Measurements from ENCODE around the gene ZNF423.

Gene ZNF423

GRCh38 chr16:49660626-49661025 lies 195.3 kb downstream of the ZNF423 start:
- DNase-seq, result no peak

- no peak for DNase-seq
These were observed 196.6 kb downstream of the ZNF423 start for GRCh38 chr16:49659356-49659755.

DNA sequence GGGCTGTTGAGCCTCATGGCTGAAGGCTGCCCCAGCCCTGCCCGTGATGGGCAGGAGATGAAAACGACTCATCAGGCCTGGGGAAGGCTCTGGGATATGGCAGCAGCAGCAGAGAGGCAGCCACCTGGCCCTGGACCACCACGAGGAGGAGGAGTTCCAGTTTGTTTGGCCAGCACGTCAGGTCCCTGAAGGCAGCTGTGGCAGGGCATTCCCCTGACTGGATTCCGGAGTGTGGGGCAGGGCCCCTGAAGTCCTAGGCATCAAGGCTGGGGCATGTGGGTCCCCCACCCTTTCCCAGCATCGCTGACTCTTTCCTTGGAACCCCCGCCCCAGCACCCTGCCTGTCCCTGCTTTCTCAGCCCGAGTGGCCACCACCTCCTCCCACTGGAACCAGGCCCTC lies 197.4 kb downstream of the ZNF423 start:
- no peak for DNase-seq

GRCh38 chr16:49657736-49658465 lies 198.0 kb downstream of the ZNF423 start:
- DNase-seq, result no peak

- no peak for DNase-seq
These were observed 201.5 kb downstream of the ZNF423 start for GRCh38 chr16:49654425-49654824.

DNA sequence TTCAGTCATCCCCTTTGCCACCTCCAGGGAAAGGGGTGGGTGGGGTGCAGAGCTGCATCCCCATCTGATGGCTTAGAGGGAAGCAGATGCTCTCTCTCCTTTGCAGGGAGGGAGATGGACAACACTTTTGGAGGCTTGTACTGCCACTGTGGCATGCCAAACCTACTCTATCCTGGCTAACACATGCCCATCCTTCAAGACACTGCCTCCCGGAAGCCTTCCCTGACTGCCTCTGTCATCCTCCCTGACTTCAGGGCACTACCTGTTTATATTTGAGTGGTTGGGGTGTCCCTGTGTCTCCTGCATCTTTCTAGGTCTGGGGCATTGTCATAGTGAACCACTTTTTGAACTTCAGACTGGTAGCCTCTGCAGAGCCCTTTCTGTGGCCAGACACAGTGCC lies 202.3 kb downstream of the ZNF423 start:
- no peak for DNase-seq

GRCh38 chr16:49653173-49653570 lies 202.7 kb downstream of the ZNF423 start:
- DNase-seq, result no peak

DNA sequence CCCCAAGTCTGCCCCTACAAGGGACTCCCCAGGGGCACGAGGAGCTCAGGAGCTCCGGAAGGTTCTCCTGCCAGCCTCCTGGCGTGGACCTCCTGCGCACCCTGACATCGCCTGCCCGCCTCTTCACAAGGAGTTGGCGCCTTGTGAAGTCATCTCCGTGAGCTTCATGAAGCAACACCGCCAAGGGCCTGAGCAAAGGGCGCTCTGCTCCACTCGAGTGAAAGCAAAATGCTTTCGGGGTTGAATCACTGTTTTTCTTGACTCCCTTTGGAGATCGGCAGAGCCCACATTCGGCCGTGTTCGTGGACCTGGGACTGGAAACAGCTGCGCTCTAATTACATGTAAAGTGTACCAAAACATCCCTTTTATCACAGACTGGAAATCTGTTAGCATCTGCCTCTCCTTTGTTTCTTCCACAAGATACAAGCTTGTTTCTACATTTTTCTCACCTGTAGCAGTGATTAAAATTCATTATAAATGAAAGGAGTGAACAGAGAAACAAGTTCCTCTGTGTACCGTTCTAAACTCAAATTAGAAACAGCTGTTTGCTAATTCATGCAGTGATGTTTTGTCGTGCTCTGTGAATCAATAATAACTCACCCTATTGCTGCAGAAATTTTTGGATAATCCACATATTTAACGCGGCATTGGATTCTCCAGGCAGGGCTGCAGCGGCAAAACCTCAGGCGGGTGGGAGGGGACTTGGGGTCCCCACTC lies 203.3 kb downstream of the ZNF423 start:
- DNase-seq, result peak; percentile 73

DNA sequence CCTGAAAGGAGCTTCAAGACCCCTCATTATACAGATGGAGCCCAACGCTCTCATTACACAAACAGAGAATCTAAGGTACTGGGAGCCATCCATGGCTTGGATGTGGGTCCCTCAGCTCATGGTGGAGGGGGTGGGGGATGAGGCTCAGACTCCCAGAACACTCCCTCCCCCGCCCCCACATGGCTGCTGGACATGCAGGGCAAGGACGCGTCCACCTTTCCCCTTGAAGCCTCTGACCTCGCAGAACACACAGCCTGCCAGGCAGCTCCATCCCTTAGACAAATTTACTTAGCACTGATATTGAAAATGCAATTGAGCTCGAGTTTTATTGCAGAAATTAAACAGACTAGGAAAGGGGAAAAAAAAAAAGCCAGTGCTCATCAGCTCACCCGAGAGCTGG lies 203.9 kb downstream of the ZNF423 start:
- DNase-seq, result no peak

GRCh38 chr16:49651226-49651625 lies 204.7 kb downstream of the ZNF423 start:
- DNase-seq, result no peak

DNA sequence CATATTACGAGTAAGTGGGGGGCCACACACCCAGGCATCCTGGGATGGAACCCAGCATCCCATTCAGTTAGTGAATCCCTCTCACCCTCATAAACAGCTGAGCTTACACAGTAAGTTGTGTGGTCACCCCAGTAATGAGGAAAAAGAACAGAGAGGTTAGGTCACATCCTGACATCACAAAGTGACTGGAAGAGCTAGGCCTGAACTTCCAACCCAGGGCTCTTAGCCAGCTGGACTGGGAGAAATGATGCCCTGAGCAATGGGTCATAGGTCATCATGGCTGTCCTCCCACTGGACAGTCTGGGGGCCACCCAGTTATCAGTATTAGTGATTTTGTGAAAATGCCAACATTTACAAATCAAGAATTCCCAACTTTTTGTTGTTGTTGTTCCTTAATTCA lies 205.3 kb downstream of the ZNF423 start:
- no peak for DNase-seq

- DNase-seq, result no peak
These were observed 206.7 kb downstream of the ZNF423 start for GRCh38 chr16:49649013-49649765.

GRCh38 chr16:49647673-49648072 lies 208.2 kb downstream of the ZNF423 start:
- DNase-seq, result no peak

DNA sequence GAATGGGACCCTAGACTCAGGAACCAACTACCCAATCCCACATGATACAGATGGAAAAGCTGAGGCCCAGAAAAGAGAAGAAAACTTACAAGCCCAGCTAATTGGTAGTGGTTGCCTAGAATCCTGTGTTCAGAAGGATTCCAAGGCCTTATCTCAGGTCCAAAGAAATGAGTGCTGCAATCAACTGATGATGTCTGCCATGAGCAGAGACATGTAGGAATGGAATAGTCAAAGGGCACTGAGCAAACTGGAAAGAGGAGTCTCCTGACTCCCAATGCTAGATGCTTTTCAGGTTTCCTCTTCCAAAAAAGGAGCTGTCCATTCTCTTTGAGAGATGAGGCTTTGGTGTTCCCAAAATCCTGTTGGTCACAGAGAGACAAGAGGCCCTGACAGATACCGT lies 210.6 kb downstream of the ZNF423 start:
- no peak for DNase-seq

DNA sequence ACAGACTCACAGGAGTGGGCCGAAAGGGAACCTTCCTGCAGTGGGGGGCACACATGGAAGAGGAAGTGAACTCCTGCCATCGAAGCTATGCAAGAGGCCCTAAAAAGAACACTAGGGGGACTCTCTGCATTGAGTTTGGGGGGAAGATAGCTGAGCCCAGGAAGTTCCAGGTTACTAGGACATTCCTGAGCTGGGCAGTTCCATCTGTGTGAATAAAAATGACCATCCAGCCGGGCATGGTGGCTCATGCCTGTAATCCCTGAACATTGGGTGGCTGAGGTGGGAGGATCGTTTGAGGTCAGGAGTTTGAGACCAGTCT lies 211.8 kb downstream of the ZNF423 start:
- DNase-seq, result peak; percentile 53

- no peak for DNase-seq
These were observed 212.3 kb downstream of the ZNF423 start for GRCh38 chr16:49643429-49644144.

- no peak for DNase-seq
These were observed 214.7 kb downstream of the ZNF423 start for GRCh38 chr16:49641250-49641649.

DNA sequence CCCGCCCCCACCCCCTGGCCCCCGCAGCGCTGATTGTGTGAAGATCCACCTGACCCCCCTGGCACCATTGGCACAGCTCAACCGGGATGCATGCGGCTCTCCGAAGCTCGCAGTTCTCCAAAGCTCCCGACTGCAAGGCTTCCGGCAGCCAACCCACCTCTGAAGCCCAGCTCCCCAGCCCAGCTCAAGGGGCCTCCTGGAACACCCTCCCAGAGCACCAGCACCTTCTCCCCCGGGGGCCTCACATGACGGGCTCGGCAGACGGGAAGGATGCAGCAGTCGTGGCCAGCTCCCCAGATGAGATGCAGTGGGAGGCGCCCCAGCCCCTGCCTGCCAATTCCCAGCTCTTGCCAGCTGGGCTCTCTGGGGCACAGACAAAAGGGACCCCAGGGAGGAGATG lies 215.3 kb downstream of the ZNF423 start:
- DNase-seq, result peak; percentile 58

- peak; percentile 88 for DNase-seq
These were observed 216.0 kb downstream of the ZNF423 start for GRCh38 chr16:49639739-49640431.

DNA sequence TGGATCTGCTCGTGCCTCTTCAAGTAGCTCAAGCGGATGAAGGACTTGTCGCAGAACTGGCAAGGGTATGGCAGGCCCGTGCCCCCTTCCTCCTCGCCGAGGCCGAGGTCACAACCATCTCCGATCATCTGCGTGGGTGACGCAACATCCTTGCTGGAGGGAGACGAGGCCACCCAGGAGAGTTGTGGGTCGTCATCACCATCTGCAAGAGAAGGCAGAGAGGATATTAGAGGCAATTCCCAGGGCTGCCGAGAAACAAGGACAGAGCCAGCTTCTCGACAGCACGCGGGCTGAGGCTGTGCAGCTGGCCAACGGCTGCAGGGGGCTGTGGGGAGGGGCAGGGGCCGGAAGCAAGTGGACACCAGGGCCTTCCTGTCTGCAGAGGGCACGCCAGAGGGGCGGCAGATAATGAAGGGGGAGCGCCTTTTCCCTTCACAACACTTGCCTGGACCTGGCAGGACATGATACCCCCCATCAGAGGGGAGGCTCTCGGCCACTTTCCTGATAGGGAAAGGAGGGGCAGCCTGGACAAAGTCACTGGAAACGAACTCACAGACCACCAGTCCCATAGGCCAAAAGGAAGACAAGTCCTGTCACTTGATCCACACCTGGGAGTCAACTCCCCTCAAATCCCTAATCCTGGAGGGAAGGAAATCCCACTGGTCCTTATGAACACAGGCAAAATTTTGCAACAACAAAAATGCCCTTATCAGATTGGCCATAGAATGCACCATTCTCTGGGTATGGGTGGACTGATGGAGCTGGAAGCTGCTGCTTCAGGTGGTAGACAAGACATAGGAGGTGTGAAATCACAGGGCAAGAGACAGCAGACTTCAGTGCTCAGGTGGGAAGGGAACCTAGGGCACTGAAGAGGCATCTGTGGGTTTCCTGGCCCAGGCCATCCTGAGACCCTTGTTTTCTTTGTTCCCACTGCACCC lies 217.0 kb downstream of the ZNF423 start:
- DNase-seq, result peak; percentile 86

GRCh38 chr16:49637933-49638672 lies 217.8 kb downstream of the ZNF423 start:
- no peak for DNase-seq
